ENCODE results near the gene HES4.

DNA sequence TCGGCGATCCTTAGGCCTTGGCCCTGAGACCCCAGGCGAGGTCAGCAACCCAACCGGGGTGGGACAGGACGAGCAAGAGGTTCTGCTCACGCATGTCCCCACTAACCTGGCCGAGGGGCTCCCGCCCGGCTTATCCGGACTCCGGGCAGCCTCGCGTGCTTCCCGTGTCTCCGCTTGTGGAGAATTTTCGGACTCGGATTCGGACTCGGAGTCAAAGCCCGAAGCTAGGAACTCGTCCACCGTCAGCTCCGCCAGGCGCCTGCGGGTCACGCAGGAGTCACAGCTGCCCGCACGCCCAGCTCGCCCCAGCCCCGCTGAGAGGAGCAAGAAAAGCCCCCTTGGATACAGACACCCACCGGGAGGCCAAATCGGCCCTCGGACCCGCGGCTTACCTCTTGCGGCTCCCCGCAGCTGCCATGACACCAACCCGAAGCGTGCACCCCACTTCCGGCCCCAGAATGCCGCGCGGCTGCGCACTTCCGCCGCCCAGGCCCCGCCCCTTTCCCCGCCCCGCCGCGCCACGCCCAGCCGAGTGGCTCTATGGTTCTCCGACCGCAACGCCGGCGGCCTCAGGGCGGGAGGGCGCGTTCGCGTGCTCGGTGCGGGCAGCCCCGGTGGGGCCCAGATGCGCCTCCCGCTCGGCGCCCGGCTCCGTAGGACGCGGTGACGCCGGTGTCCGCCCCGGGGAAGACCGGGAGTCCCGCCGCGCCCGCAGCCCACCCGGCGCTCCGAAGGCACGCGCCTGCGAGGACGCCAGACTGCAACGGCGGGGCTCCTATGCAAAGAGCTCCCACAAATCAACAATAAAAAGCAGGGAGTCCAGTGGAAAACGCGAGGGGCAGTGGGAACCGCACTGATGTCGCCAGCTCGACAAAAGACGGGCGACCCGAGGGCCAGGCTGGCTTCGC lies 40.8 kb downstream of the HES4 start, which contains the start of gene NOC2L:
- TF ChIP-seq, protein P1, sequence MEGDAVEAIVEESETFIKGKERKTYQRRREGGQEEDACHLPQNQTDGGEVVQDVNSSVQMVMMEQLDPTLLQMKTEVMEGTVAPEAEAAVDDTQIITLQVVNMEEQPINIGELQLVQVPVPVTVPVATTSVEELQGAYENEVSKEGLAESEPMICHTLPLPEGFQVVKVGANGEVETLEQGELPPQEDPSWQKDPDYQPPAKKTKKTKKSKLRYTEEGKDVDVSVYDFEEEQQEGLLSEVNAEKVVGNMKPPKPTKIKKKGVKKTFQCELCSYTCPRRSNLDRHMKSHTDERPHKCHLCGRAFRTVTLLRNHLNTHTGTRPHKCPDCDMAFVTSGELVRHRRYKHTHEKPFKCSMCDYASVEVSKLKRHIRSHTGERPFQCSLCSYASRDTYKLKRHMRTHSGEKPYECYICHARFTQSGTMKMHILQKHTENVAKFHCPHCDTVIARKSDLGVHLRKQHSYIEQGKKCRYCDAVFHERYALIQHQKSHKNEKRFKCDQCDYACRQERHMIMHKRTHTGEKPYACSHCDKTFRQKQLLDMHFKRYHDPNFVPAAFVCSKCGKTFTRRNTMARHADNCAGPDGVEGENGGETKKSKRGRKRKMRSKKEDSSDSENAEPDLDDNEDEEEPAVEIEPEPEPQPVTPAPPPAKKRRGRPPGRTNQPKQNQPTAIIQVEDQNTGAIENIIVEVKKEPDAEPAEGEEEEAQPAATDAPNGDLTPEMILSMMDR (IDR thresholded peaks at IDR 0.05; ENCODE audit: low read length) = no peak
- no peak for TF ChIP-seq EZH2 (IDR thresholded peaks at IDR 0.05; ENCODE audit: borderline replicate concordance, low read length)

Measured in OCI-LY1 (cell line).